SH-SY5Y (cell line): ENCODE results near the gene ACTR1A.

Experiments used
- GATA2 ChIP-seq: IDR thresholded peaks from 2 replicates; pipeline ENCODE4 v1.6.1; 2011; ENCODE audit warnings: mild to moderate bottlenecking, low read depth, low read length
- GATA3 ChIP-seq: IDR thresholded peaks from 2 replicates; pipeline ENCODE4 v1.6.1; 2011; ENCODE audit warnings: low read depth, mild to moderate bottlenecking, low read length, moderate library complexity

ACTR1A gene

DNA sequence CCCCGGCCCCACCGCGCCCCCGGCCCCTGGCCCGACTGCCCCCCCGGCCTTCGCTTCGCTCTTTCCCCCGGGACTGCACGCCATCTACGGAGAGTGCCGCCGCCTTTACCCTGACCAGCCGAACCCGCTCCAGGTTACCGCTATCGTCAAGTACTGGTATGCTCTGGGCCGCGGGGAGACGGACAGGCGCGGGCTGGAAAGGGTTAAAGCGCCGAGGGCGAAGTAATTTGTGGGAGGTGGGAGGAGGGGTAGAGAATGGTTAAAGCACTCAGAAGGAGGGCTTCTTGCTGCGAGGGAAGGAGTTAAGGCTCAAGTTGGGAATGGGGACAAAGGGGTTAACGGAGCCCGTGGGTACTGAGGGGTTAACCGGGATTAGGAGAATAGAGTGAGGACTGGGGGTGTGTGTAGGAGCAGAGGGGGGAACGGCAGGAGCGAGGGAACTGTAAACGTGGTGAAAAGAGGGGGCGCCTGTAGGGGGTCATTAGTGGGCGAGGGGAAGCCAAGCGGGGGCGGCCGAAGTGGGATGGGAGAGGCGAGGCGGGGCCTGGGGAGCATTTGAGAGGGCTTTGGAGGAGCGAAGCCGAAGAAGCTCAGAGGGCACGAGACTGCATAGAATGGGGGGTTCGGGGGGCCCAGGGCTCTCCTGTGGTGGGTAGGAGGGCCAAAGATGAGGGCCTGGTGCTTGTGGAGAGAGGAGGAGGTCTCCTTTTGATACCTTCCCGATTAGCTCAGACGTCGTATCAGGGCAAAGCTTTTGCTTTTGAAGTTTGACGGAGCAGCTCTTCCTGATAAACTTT, 1.9 kb upstream of the ACTR1A start:
- TF ChIP-seq GATA3 (no peak), GATA2 (no peak)

DNA sequence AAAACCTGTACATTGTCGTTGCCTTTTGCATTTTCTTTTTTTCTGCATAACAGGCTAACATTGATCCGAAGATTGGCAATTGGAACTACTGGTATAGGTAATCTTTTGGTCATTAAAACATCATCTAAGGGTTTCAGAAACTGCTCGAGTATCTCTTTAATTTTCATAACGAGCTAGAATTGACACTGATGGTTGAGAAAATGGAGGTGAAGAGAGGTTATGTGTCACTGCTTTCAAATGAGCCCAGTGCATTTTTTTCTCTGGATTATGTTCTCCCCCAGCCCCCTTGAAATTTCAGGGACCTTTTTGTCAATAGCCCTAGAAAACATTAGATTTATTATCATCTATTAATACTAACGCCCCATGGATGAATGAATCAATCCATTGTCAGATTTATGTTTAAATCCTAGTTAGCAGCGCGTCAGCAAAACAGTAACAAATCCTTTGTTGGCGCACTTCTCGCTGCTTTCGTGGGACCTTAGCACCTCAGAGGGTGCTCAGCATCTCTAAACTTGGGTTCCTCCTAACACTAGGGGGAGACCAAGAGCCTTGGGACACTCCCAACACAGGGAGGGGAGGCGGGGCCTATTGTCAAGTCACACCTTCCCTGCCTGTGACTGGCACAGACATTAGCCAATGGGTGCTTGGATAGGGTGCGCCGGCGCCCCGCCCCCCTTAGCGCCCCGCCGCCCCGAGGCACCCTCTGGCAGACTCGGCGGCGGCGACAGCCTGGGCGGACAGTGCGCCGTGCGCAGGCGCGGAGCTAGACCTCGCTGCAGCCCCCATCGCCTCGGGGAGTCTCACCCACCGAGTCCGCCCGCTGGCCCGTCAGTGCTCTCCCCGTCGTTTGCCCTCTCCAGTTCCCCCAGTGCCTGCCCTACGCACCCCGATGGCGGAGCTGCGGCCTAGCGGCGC, 1.0 kb upstream of the ACTR1A start, which contains the start of gene SUFU:
Gene SUFU, plus strand, starts transcription at position 709 of the 915 bp plus-strand sequence. Its CDS starts 181 bp downstream, at position 890.
- TF ChIP-seq GATA3 (no peak), GATA2 (no peak)

DNA sequence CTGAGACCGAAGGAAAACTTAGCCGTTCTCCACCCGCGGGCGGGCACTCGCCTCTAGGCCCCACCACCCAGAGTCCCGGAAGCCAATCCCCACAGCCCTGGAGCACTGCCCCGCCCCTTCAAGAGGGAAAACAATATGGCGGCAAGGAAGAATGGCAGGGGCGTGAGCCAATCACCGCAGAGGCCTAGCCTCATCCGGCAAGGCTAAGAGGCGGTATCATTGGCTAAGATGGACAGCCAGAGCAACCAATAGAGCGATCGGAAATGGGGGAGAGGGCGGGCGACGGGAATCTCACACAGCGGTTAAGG, 529 bp downstream of the ACTR1A start:
- no peak for TF ChIP-seq GATA3
- no peak for TF ChIP-seq GATA2

DNA sequence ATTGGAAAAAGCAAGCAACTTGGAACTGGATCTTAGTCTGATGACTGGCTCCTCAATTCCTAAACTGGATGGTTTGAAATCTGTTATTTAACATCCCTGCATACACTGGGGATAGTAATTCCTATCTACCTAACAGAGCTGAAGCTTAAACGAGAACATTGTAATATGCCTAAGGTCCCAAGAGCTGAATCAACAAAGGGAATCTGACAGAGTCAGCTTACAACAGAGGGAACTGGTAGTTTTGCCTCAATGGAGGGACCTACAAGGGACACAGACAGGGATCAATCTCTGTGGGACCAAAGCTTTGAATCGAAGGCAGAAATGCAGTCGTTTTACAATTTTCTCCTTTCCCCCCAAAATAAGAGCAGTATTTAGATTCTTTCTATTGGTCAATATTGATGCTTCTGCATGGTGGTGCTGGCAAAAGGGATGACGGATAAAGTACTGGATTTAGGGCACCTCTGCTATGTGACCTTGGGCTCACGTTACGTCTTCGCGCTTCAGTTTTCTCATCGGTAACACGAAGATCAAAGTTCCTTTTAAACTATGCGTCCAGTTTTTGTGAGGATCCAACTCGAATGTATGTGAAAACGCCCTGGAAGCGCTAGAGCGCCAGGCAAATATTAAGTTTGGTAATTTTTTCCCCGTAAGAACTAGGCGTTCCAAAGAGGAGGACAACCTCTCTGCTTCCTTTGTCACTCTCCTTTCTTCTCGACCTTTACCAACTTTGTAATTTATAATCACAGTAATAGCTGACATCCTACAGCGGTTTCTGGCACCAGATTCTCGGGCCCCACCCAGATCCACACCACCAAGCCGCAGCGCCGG, 1.1 kb downstream of the ACTR1A start:
- TF ChIP-seq GATA3, result no peak
- TF ChIP-seq GATA2, result no peak

DNA sequence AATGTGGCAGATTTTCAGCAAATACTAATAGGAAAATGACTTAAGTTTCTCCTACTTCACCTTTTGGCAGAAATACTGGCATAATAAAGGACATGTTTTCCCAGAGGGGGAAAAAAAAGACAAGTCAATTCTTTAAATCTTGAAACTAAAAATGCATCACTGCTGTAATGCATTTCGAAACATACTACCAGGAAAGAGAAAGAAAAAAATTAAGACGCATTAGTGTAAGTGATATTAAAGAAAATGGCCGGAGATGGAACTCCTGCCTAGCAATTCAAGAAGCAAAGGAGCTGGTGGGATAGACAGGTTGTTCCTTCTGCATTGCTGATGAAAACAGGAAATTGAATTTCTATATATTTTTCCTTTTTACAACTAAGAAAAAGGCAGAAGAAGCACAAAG, 3.2 kb downstream of the ACTR1A start:
- TF ChIP-seq GATA3, result no peak
- no peak for TF ChIP-seq GATA2

DNA sequence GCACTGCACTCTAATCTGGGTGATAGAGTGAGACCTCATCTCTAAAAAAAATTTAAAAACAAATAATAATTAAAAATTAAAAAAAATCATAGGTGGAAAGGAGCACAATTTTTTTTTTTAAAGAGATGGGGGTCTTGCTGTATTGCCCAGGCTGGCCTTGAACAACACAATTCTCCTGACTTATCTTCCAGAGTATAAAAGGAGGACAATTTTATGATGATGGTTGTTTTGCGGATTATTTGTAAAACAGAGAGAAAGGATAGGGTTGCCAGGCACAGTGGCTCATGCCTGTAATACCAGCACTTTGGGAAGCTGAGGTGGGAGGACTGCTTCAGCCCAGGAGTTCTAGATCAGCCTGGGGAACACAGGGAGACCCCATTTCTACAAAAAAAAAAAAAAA, 5.0 kb downstream of the ACTR1A start:
- no peak for TF ChIP-seq GATA2
- TF ChIP-seq GATA3, result no peak

DNA sequence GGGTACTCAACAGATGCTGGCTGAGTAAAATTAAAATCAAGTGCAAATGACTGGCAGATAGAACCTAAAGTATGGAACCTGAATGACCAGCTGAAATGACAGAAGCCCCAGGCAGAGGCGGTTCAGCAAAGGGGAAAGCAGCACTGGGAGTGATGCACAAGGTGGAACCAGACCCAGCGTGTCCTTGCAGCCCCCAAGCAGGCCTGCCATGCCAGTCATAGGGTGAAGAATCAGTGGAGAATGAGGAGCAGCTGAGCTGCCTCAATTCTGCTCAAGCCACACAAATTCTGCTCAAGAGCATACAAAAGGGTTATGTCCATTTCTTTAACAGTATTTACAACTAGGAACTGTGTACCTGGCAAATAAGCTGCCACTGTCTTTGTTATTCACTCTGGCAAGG, 8.7 kb downstream of the ACTR1A start:
- TF ChIP-seq GATA3 (no peak), GATA2 (no peak)

DNA sequence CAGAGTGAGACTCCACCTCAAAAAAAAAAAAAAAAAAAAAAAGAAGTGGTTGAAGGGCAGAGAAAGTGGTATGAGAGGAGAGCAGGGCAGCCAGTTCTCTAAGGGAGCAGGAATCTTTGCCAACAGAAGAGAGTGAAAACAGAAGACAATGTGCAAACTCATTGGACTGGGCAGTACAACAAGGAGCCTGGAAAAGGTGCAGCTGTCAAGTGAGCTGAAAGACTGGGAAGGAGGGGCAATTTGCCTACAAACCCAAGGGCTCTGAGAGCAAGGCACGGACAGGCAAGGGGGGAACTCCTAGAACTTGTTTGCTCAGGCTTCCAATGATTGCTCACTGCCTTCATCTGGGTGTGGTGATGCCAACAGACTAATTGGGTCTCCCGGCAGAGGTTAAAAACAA, 9.5 kb downstream of the ACTR1A start:
- TF ChIP-seq GATA3 (no peak), GATA2 (no peak)

DNA sequence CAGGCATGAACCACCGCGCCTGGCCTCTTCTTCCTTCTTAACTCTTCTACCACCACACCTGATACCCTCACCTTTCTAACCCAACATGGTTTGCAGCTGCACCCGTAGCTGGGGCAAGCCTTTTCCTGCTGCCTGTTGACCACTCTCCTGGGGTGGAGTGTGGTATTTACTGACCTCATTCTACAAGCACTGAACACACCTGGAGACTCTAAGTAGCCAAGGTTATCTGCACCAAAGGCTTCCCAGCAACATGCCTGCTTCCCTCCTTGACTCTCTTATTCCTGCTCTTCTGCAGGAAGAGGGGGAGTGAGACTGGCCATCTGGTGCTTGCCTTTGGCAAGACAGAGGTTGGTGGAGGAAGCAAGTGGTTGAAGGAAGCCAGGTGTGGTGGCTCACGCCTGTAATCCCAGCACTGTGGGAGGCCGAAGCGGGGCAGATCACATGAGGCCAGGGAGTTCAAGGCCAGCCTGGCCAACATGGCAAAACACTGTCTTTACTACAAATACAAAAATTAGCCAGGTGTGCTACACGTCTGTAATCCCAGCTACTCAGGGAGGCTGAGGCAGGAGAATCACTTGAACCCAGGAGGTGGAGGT, 10.1 kb downstream of the ACTR1A start:
- TF ChIP-seq GATA3 (no peak), GATA2 (no peak)

DNA sequence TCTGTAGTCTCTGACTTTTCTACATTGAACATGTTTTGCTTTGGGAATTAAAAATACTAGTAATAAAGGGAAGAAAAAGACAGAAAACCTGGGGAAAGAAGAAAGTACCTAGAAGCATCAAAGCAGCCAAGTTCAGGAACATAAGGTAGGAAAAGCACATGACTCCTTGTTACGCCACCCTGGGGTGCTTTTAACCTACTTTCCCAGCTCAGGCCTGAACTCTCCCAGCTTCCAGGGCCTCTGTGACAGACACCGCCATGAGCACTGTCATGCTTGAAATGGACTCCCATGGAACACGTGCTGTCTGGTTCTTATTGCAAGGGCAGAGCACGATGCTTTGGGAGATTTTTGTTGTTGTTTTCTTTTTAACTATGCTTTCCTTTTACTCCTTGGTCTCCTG, 11.4 kb downstream of the ACTR1A start:
- TF ChIP-seq GATA3 (no peak), GATA2 (no peak)

DNA sequence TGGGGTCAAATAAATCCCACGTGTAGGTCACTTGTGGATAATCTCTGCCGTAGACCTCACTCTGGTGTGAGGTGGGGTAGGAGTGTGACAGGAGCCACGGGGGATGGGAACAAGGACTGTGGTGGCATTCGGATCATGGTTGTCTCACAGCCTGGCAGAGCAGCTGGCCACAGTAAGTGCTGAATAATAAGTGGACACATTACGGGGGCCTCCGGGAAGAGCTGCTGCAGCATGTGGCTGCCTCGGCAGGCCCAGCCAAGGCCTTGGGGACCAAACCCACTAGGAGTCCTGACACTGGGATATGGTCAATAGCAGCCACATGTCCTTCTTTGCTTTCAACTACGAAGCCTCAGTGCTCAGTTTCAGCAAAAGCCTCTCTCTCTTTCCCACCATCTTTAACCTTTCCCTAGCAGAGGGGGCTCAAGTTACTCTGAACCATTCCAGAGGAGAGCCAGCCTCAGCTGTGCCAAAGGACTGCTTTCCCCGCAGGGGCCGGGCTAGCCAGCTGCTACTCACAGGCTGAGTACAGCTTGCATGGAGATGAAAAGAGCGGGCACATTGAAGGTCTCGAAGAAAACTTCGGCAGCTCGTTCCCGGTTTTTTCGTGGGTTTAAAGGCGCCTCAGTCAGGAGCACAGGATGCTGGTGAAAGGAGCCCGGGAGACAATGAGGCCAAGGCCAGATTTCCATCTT, 17.3 kb downstream of the ACTR1A start:
- TF ChIP-seq GATA2, result no peak
- no peak for TF ChIP-seq GATA3

DNA sequence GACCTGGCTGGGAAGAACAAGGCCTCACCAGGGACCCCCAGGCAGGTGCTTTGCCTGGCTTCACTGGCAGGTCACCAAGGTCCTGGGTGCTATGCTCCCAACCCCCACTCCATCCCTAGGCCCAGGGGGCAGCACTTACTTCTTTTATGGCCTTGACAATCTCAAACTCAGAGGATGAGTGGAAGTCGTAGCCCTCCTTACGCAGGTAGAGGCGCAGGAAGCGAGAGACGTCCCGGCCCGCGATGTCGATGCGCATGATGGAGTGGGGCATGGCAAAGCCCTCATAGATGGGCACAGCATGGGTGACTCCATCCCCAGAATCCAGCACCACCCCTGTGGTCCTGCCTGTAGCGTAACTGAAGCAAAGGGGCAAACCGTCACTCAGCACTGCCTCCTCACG, 18.5 kb downstream of the ACTR1A start:
- TF ChIP-seq GATA3, result no peak
- no peak for TF ChIP-seq GATA2

DNA sequence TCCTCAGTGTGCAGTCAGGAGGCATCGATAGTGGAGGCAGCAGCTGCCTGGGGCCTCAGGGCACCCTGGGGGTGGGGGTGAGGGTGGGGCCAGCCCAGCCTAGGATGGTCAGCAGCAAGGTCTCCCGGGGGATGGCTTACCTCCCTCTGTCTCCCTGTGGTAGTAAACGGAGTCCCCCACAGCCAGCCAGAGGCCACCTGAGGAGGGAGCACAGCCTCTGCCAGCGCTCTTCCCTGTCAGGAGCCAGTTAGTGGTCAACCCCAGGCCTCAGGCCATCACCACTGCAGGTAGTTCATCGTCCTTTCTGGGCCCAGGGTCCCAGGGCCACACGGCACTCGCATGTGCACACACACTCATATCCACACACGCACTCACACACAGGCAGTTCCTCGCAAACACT, 22.1 kb downstream of the ACTR1A start:
- no peak for TF ChIP-seq GATA2
- no peak for TF ChIP-seq GATA3
